ENCODE measurements around the gene DNTT. TPM values are rescaled to one million over a fixed set of nuclear protein-coding genes. Genes with fewer than 3 reads are reported as not detected.

DNTT gene
- total RNA-seq, 1 donor from 2014 or later, result not detected

- Histone ChIP-seq H3K27ac (no peak overlapping the region), H3K79me2 (ENCODE audit: low read depth) (no peaks in the 10 kb centered on the region), H3F3A (ENCODE audit: low read depth) (no peaks in the 10 kb centered on the region), H3K36me3 (no peaks in the 10 kb centered on the region), H3K4me1 (no peaks in the 10 kb centered on the region), H3K27me3 (no peaks in the 10 kb centered on the region), H3K9me3 (ENCODE audit: low read depth) (no peaks in the 10 kb centered on the region), H4K20me1 (ENCODE audit: low read depth) (no peaks in the 10 kb centered on the region), H3K4me3 (no peak overlapping the region), H3K4me2 (no peak overlapping the region), H2AFZ (replicated peaks) (peak overlapping the region; percentile 64), H3K9ac (no peak overlapping the region)
- H3K9me3 Mint-ChIP-seq, result no peaks in the 10 kb centered on the region
- peaks cover 4% of the 10 kb centered on the region for H3K4me1 Mint-ChIP-seq
- TF ChIP-seq EZH2phosphoT487 (IDR thresholded peaks at IDR 0.05), result no peak
- TF ChIP-seq, protein P1, sequence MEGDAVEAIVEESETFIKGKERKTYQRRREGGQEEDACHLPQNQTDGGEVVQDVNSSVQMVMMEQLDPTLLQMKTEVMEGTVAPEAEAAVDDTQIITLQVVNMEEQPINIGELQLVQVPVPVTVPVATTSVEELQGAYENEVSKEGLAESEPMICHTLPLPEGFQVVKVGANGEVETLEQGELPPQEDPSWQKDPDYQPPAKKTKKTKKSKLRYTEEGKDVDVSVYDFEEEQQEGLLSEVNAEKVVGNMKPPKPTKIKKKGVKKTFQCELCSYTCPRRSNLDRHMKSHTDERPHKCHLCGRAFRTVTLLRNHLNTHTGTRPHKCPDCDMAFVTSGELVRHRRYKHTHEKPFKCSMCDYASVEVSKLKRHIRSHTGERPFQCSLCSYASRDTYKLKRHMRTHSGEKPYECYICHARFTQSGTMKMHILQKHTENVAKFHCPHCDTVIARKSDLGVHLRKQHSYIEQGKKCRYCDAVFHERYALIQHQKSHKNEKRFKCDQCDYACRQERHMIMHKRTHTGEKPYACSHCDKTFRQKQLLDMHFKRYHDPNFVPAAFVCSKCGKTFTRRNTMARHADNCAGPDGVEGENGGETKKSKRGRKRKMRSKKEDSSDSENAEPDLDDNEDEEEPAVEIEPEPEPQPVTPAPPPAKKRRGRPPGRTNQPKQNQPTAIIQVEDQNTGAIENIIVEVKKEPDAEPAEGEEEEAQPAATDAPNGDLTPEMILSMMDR (IDR thresholded peaks at IDR 0.05), result peak; percentile 74
- H3K27me3 Mint-ChIP-seq (ENCODE audit: insufficient read depth, low read depth), result peaks cover 3% of the 10 kb centered on the region
- no peak overlapping the region for H3K27ac Mint-ChIP-seq
- no peaks in the 10 kb centered on the region for H3K36me3 Mint-ChIP-seq
- DNase-seq (ENCODE audit: low spot score), result peak; percentile 61
- no peak overlapping the region for H3K4me3 Mint-ChIP-seq
Measured at GRCh38 chr10:96292971-96293920, 11.0 kb upstream of the DNTT start.

DNA sequence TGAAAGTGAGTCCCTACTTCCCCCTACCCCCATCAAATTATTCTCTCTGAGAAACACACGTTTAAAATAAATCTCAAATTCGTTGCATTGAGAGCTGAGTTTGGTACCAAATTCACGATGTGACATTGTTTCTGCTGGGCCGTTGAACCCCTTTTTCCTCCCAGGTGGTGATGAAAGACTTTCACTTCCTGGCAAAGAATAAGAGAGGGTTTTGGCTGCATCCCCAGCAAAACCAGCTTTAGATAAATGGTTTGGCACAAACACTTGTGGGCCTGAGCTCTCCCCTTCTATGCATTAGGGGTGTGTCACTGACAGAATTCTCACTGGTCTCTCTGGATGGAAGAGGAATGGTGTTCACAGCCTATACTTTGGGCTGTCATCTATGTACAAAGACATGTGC is 8.8 kb upstream of the DNTT start:
- Mint-ChIP-seq H3K36me3 (no peaks in the 10 kb centered on the region), H3K27ac (no peak overlapping the region)
- H3K9me3 ChIP-seq (ENCODE audit: low read depth), result no peaks in the 10 kb centered on the region

DNA sequence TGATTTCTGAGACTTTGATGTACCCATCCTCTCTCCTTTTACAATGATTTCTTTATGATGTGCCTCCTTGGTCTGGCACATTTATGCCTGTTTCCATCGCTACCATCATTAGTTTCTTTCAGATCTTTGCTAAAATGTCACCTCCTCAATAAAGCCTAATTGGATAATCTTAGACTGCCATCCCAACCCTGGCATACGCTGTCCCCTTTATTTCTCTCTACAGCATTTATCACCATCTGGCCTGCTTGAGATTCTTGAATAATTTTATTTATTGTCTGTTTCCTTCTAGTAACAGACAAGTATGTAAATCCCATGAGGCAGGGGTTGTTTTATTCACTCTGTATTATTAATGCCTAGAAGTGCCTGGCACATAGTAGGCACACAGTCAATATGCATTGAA is 6.7 kb upstream of the DNTT start:
- Histone ChIP-seq H3K36me3 (no peaks in the 10 kb centered on the region), H3K4me3 (no peak overlapping the region), H3K79me2 (ENCODE audit: low read depth) (no peaks in the 10 kb centered on the region), H4K20me1 (ENCODE audit: low read depth) (no peaks in the 10 kb centered on the region), H3K27ac (no peak overlapping the region), H3K9ac (no peak overlapping the region), H3F3A (ENCODE audit: low read depth) (peaks cover 14% of the 10 kb centered on the region), H3K9me3 (ENCODE audit: low read depth) (no peaks in the 10 kb centered on the region), H3K4me1 (peaks cover 23% of the 10 kb centered on the region), H3K27me3 (no peaks in the 10 kb centered on the region), H2AFZ (replicated peaks) (no peak overlapping the region), H3K4me2 (no peak overlapping the region)
- no peak for DNase-seq (ENCODE audit: low spot score)
- Mint-ChIP-seq H3K27ac (no peak overlapping the region), H3K27me3 (ENCODE audit: insufficient read depth, low read depth) (peaks cover 3% of the 10 kb centered on the region), H3K4me1 (peaks cover 10% of the 10 kb centered on the region), H3K4me3 (no peak overlapping the region), H3K36me3 (no peaks in the 10 kb centered on the region), H3K9me3 (no peaks in the 10 kb centered on the region)
- TF ChIP-seq EZH2phosphoT487 (IDR thresholded peaks at IDR 0.05) (no peak), EZH2 (IDR thresholded peaks at IDR 0.05) (no peak)
- TF ChIP-seq, protein P1 (IDR thresholded peaks at IDR 0.05), result no peak

More for the DNA sequence above, 8.8 kb upstream of the DNTT start:
- no peak for DNase-seq (ENCODE audit: low spot score)
- H3K9ac ChIP-seq, result no peak overlapping the region
- H3K4me1 ChIP-seq, result peaks cover 3% of the 10 kb centered on the region
- no peaks in the 10 kb centered on the region for H3K27me3 ChIP-seq
- TF ChIP-seq EZH2 (IDR thresholded peaks at IDR 0.05) (no peak), EZH2phosphoT487 (IDR thresholded peaks at IDR 0.05) (no peak)
- TF ChIP-seq, protein P1 (IDR thresholded peaks at IDR 0.05), result no peak
- no peak overlapping the region for H2AFZ ChIP-seq (replicated peaks)
- H3K4me3 Mint-ChIP-seq, result no peak overlapping the region
- H3F3A ChIP-seq (ENCODE audit: low read depth), result no peaks in the 10 kb centered on the region
- H4K20me1 ChIP-seq (ENCODE audit: low read depth), result no peaks in the 10 kb centered on the region
- H3K79me2 ChIP-seq (ENCODE audit: low read depth), result no peaks in the 10 kb centered on the region
- H3K4me3 ChIP-seq, result no peak overlapping the region
- no peak overlapping the region for H3K4me2 ChIP-seq
- no peaks in the 10 kb centered on the region for H3K36me3 ChIP-seq
- no peaks in the 10 kb centered on the region for H3K27me3 Mint-ChIP-seq (ENCODE audit: insufficient read depth, low read depth)
- no peak overlapping the region for H3K27ac ChIP-seq
- H3K4me1 Mint-ChIP-seq, result peaks cover 3% of the 10 kb centered on the region
- H3K9me3 Mint-ChIP-seq, result no peaks in the 10 kb centered on the region
